HTR-8/SVneo (cell line): Measurements from ENCODE around the gene SHROOM2.

Experiments
- DNase-seq: peaks from one replicate; pipeline ENCODE4 v3.0.0; 2011; ENCODE audit warnings: low spot score, mixed read lengths; ENCODE audit not compliant: insufficient read length
- FAIRE-seq: peaks from 2 replicates; lab custom pipeline; 2011; peaks lifted over from hg19 to GRCh38; lab: Jason Lieb, UNC

The SHROOM2 gene

GRCh38 chrX:9983846-9984245, 197.6 kb downstream of the SHROOM2 start:
- FAIRE-seq (no peak), DNase-seq (no peak)

GRCh38 chrX:9988762-9989161, 202.5 kb downstream of the SHROOM2 start:
- FAIRE-seq (no peak), DNase-seq (peak; percentile 17)

GRCh38 chrX:9992061-9992460, 205.8 kb downstream of the SHROOM2 start:
- DNase-seq, result no peak
- no peak for FAIRE-seq

GRCh38 chrX:9992724-9993123, 206.5 kb downstream of the SHROOM2 start:
- no peak for FAIRE-seq

GRCh38 chrX:9995855-9996339, 209.7 kb downstream of the SHROOM2 start:
- no peak for FAIRE-seq
- peak; percentile 43 for DNase-seq

More at GRCh38 chrX:9992724-9993123, 206.5 kb downstream of the SHROOM2 start:
- DNase-seq, result no peak

- FAIRE-seq (no peak), DNase-seq (no peak)
Observed at GRCh38 chrX:9997041-9997440, 210.8 kb downstream of the SHROOM2 start.

GRCh38 chrX:9997524-9997923, 211.3 kb downstream of the SHROOM2 start:
- FAIRE-seq, result no peak
- no peak for DNase-seq
